T follicular helper cell (primary cell): ENCODE results near the gene MYO18B.

ENCODE experiments used
- DNase-seq: peaks from one replicate; pipeline ENCODE4 v3.0.0-alpha.2; 2020; ENCODE audit warnings: low read depth

MYO18B gene

DNA sequence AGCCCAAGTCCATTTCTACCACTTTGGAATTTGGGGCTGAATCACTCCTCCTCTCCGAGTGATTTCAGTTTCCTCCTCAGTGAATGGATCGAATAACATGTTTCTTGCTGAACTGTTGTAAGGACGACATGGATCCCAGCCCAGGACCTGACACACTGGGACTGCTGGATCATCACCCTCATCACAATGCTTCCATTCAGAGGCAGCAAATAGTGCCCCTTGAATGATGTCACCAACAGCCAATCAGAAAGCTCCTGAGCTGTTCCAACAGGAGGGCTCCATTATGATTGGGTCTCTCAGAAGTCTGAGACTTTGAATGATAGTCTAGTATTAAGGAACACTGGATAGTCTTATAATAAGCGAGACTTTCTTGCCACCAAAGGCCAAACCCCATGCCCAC is 158.9 kb downstream of the MYO18B start:
- no peak for DNase-seq

DNA sequence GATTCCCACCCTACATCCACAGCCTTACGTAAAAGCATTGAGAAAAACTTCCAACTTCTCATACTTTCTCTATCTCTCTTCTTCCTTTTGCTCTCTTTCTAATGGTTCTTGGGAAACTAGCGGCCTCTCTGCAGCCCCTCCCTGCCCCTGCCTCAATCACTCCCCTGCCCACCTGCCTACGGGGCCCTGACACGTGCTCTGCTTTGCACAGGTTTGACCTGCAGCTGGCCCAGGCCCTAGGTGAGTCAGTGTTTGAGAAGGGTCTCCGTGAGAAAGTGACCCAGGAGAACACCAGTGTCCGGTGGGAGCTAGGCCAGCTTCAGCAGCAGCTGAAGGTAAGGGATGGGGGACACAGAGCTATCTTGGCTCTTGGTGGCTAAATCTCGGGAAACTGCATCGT is 160.4 kb downstream of the MYO18B start:
- DNase-seq, result no peak

DNA sequence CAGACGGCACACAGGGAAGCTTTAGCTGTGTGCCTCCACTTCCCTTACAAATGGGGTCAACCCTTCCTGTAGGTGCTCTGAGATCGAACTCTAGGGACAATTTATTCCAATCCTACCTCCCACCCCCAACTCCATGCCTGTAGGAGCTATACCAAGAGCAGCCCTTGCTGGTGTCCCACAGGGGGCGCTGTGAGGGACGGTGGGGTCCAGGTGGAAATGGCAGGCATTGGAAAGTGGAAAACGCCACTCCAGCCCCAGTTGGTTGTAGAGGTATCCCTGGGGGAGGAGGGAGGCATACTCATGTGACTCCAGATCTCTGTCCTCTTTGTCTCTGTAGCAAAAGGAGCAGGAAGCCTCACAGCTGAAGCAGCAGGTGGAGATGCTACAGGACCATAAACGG is 161.3 kb downstream of the MYO18B start:
- no peak for DNase-seq

DNA sequence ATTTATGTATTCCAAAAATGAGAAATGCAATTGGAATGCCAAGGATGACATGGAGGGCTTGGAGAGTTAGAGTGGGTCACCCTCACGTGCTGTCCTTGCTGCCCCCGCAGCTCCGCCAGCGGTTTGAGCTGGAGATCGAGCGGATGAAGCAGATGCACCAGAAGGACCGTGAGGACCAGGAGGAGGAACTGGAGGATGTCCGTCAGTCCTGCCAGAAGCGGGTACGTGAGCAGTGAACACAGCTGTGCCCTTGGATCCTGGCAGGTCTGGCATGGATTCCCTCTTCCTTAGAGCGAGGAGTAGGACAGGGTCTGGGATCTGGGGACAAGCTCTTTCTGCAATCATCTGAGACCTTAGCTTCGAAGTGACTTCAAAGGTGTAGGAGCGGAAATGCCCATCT is 166.2 kb downstream of the MYO18B start:
- no peak for DNase-seq

DNA sequence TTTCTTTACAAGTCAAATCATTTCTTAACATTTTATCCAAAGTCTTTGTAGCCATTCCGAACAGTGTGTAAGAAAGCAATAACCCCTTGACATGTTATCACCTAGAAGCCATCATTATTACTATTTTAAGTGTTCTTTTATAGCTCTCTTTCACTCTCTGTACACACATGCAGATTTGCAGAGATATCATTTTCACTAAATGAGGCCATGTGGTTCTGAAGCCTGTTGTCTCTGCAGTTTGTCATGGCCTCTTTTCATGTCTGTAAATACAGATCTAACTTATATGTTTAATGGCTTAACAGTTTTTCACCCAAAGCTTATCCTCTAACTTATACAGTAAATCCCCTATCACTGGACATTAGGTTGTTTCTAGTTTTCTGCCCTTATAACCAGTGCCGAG is 166.8 kb downstream of the MYO18B start:
- no peak for DNase-seq

DNA sequence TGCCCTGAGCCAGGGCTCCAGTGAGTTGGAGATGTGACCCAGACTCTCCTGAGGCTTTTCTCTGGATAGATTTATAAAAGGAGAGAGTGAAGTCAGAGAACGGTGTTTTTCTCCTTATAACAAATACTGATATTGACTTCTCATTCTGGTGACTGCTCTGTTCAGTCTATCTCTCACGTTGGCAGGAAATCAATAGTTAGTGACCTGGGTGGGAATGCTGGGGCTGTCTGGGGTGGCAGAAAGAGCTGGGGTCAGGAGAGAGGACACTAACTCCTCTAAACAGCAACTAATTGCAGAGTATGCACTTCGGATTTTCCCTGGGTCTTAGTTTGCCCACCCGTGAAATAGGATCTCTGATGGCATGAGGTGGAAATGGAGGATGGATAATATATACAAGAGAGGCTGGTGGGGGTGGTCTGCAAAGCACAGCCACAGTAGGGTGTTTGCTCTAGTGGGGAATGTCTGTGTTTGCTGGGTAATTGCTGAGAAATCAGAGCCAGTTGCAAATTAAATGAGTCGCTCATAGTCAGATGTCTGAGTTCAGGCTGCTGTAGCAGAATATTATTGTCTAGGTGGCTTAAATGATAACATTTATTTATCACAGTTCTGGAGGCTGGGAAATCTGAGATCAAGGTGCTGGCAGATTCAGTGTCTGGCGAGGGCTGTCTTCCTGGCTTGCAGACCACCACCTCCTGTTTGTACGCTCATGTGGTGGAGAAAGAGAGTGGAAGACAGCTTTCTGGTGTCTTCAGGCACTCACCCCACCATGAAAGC is 167.8 kb downstream of the MYO18B start:
- DNase-seq, result no peak

DNA sequence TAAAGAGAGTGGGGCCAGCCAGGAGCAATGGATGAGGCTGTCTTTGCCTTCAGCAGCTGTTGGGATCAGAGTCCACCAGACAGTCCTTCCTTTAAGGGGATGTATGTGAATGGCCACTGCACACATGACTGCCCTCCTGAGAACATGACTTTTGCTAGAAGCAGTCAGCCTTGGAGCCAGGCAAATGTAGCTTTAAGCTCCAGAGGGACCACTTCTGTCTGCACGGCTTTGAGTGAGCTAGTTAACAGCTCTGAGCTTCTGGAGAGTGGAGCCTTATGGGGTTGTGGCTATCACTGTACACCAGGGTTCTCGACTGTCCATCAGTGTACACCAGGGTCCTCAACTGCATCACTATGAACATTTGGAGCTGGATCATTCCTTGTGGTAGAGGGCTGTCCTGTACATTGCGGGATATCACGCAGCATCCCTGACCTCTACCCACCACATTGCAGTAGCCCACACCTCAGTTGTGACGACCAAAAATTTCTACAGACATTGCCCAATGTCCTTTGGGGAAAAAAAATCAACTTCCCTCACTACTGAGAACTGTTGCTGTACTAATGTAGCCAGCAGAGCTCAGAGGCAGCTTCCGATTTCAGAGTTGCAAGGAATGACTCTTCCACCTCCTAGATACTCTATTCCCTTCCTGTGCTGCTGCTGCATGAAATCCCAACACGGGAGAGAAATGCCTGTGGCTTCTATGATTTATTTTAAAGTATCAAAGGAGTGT is 169.4 kb downstream of the MYO18B start:
- DNase-seq, result no peak

DNA sequence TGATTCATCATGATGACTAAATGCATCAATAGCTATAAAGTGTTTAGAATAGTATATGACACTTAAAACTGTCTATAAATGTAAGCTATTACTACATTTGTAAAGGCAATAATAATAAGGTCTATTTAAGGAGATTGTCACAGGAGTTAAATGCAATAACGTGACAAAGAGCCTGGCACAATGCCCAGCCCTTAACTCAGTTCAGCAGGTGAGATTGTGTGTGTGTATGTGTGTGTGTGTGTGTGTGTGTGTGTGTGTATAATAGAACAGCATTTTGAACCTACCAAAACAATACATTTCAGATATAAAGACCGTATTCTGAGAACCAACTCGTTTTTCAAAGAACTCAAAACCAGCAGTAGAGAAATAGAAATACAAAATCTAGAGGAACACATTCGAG is 177.5 kb downstream of the MYO18B start:
- no peak for DNase-seq

DNA sequence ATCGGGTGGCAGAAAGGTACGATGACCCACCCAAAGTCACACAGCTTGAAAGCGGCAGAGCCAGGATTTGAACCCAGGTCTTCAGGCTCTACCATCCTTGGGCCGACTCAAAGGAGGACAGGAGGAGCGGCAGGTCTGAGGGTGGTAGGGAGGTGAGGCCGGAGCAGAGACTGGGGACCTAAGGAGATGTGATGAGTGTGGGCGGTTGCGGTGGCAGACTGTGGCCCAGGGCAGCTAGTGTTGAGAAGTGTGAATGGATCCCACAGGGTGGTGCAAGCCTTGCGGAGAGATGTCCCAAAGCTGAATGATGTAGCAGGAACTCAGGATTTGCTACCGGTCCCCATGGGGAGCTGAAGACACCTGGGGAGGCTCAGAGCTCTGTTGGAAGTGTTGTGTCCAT is 180.2 kb downstream of the MYO18B start:
- DNase-seq, result no peak

DNA sequence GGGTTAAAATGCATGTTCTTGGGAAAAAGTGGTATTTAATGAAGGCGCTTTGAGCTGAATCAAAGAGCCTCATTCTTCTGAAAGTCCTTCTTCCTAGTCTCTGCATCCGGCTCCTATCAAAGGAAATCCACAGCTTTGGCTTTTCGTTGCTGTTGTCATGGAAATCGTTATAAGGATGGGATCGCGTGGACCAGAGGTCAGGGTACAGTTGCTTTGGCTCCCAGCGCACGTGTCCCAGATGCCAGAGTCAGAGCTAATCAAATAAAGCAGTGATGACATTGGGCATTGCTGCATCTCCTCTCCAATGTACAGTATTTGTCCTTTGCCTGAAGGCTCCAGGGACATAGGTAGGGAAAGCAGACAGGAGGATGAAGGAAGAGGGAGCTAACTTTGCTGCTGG is 181.9 kb downstream of the MYO18B start:
- no peak for DNase-seq

DNA sequence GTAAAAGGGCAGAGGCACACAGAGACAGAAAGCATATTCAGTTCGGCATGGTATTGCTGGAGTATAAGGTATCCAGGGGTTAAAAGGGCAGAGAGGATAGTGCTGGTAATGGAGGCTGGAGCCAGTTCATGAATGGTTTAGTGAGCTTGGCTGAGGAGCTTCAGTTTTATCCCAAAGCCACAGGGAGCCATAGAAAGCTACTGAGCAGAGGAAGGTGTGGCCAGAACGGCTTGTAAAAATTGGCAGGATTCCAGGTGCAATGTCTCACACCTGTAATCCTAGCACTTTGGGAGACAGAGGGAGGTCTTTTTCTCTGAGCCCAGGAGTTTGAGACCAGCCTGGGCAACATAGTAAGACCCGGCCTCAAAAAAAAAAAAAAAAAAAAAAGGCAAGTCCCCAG is 186.1 kb downstream of the MYO18B start:
- no peak for DNase-seq

DNA sequence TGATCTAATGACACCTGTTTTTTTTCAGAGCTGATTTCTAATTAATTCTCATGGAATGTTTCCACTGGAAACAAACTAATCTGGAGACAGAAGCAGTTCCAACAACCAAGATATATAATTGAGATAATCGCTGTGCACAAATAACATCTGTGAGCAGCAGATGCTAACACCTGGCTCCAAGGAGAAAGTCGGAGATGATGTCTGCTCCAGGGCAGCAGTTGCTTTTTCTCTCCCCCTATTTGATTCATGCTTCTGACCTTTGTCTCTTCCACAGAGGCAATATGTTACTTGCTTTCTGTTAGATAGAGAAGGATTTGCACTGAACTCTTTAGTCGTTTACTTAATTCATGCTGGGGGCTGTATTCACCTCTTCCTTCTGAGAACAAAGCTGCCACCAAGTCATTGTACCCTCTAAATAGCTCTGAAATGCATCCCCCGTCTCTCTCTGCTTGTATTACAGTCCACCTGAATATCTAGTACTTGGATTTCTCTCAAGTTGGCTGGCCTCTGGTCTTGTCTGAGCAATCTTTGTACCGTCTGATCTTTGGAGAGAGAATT is 187.4 kb downstream of the MYO18B start:
- no peak for DNase-seq

DNA sequence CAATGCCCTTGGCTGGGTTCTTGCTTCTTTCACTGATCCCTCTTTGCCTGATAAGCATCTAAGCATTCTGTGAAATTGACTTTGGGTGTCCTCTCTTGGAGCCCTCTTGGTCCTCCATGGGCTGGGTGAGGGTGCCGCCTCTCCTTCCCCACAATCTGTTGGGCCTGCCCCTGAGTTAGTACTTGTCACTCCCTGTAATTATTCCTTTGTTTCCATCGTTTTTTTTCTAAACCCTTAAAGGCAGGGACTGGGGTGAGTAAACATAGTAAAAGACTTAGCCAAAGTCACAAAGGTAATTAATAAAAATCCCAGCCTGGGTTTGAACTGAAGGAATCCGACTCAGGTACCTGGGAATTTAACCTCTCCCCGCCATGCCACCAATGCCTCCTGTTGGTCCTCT is 188.1 kb downstream of the MYO18B start:
- DNase-seq, result no peak

DNA sequence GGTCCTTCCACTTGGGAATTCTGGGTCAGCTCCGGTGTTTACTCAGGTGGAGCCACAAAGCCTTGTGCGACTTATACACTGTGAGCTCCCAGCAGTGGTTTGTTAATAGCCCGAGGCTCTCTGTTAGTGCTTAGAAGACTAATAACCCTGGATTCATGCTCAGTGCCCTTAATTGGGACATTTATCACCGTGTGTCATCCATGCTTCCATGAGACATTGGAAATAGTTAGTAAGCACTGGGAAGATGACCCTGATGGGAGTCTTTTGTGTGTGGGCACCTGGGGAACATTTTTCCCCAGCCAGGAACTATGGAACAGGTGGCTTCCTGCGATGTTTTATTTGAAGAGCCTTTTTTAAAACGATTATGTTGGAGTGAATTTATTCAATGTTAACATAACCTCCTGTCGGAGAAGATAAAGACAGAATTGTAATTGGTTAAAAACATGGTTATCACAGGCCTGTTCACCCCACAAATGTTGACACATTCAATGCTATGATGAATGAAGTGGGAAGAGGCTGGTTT is 188.9 kb downstream of the MYO18B start:
- DNase-seq, result no peak

DNA sequence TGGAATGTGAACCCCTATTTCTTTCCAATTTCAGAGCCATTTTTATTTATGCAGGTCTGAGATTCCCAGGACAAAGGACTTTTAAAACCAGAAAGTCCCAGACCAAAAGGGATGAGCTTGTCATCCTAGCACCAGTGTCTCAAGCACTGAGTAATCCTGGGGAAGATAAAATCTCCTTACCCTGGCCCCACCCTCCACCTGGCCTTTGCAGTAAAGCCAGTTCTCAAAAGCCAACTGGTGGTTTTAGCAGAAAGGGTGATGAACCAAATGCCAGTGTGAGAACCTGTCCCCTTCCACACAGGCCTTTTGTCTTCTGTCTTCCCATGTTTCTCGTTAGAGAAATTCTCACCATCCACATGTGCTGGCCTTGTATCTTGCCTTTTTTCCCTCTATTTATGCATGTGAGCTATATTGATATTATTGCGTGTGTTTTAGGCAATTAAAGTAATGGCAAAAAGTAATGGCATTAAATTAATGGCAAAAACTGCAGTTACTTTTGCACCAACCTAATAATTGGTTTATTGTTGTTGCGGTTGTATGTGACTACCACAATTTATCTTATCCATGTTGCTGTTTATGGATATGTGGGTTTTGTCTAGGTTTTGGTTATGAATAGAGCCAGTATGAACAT is 191.3 kb downstream of the MYO18B start:
- DNase-seq, result no peak

DNA sequence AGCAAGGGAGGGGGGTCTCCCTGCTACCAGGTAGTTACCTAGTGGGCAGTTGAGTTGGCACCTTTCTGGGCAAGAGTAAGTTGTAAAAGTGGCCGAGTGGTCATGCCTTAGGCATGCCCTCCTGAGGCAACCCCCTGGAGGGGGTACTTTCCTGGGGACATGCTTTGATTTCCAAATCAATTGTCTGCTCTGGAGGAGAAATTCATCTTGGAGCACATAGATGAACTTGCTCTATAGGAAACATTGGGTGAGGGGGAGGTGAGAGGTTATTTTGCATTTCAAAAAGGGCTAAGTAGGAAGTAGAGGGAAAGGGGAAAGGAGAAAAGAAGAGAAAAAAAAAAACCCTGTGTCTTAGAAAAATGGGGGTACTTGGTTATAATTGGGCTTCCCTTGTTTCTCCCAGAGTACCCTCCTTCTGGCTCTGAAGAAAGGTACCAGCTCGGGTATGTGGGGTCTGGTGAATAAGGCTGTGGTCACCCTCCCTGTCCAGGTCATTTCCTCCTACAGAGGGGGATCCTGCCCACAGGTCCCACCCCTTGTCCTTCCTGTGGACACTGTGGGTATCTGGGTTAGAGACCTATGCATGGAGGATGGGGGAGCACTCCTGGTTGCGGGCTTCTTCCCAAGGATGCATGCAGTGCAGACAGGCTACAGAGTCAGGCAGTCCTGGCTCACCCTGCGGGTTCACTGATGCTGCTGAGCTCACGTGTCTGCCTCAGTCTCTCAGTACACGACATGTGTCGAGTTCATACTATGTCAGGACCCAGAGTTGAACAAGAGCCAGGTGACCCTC is 193.5 kb downstream of the MYO18B start:
- DNase-seq, result no peak

DNA sequence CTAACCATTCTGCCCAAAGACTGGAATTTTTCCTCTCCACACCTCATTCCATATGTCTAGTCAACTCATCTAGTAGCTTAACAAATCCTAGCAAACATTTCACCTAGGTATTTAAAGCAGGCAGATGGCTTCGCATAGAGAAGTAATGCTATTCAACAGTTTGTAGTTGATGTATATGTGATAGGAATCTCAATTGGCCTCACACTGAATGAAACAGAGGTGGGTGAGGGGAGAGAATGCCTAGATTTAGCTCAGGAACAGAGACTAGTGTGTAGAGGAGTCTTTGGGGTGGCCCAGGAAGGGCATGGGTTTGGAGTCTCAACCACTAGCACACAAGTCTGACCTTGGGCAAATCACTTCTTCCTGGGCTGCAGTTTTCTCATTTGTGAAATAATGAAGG is 196.2 kb downstream of the MYO18B start:
- no peak for DNase-seq

DNA sequence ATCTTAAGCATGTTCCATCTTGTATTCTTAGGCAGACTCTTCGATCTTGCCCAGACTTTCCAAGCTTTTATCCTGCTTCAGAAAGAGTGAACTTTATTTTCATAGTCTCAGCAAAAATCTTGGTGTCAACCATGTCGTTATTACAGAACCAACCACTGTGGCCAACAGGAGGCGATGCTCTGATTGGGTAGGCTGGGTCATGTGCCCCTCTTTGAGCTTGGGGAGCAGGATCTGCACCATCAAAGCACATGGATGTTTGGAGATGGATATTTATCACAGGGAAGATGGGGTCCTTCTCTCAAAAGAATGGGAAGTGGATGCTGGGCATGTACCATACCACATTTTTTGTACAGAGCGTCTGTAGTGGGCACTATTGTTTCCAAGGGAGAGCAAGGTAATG is 197.4 kb downstream of the MYO18B start:
- no peak for DNase-seq

DNA sequence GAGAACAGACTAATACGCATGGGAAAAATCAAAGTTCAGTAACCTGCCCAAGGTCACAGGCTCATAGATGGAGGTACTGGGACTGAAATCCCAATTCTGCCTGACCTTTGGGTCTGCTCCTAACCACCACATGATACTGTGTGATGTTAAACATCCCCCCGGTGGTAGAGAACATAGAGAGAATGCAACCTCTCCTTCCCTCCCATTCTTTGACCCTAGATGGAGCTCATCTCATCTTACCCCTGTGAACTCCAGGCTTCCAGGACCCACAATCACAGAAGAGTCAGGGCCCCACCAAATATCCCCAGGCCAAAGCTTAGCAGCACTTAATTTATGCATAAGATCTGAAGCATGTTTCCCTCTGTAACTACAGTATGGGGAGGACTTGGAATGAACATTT is 198.5 kb downstream of the MYO18B start:
- DNase-seq, result no peak

DNA sequence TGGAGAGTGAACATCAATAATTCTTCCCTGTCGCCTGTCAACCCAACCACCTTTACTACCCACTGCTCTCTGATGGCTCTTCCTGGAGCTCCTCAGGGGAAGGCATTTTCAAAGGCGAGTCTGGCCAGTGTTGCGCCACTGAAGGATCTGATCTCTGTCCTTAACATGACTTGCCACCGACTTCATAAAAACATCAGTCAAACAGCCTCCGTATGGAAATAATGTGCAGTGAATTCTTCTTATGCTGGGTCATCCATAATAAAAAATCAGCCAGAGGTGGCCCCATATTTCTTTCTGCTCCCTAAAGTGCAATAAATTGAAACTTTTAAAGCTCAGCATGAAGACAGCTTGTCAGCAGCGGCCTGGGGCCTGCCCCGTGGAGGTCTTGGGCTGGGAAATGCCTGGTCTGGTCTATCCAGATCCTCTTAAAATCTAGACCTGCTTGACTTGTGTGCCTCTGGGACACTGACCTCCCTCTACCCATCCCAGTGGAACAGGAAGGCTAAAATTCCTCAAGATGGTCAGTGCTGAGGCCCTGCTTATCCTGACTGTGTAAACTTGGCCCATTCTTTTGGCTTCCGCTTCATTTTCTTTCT is 199.5 kb downstream of the MYO18B start:
- no peak for DNase-seq

DNA sequence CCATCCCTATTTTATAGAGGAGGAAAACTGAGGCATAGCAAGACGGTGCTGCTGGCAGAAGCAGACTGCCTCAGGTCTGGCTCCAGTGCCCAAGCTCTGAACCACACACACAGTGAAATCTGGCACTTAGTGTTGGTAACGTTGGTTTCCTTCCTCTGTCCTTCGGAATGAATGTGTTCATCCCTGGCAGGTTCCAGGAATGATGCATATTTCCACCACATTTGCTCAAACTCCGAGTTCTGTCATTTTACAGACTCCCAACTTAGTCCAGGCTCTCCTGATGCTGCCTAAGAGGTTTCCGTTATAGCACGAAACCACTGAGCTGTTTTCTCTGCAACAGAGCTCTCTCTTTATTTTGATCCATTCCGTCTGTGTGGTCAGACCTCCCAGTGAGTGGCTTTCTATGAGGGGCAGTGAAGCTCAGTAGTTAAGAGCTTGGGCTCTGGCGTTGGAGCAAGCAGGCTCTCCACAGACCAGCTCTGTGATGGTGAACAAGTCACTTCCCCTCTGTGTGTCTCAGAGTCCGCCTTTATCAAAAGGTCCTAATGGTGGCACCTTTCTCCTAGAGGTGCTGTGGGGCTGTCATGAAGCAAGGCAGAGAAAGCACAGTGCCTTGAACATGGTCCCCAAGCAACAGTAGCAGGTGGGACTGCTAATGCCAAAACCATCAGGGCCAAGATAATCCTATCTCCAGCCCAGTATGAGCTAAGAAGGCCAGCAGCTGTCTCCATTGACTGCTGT is 200.3 kb downstream of the MYO18B start:
- DNase-seq, result no peak
